Dermis microvascular lymphatic vessel endothelial cell (primary cell): ENCODE results near the gene SNTA1. TPM values are rescaled to one million over a fixed set of nuclear protein-coding genes. Genes with fewer than 3 reads are reported as not detected.
A peak's percentile ranks its signal among the peaks of the same experiment; 100 is the strongest.
"Not testable (repeated sequence)": the region's sequence is repeated elsewhere in the genome, so short reads cannot be mapped to it uniquely, and the experiment has no call there.

Experiments used
- DNase-seq, 2 donors: peaks; one replicate each; pipeline versions ENCODE4 v3.0.0 to v3.0.0-alpha.2; 2010; ENCODE audit warnings: low read depth in 2 of 2
- total RNA-seq: library from RNA; depleted of rRNA; stranded (reverse); fragments of >200 nt; gene quantifications from 2 replicates; pipeline ENCODE4 v1.2.1, GENCODE V29; 2014

SNTA1 gene
- total RNA-seq, 1 donor from 2014 or later: 6.2 TPM

GRCh38 chr20:33465481-33466302, 22.1 kb upstream of the SNTA1 start:
- DNase-seq: no peak

GRCh38 chr20:33464759-33465158, 21.2 kb upstream of the SNTA1 start:
- DNase-seq: not testable (repeated sequence)

GRCh38 chr20:33463332-33464101, 20.0 kb upstream of the SNTA1 start:
- no peak for DNase-seq

- DNase-seq: no peak
Observed at GRCh38 chr20:33460711-33461110, 17.1 kb upstream of the SNTA1 start.

GRCh38 chr20:33459599-33459998, 16.0 kb upstream of the SNTA1 start:
- no peak for DNase-seq

- peak; percentile 36 to 72 for DNase-seq
Observed at GRCh38 chr20:33456916-33457642, 13.5 kb upstream of the SNTA1 start.

- no peak for DNase-seq
Observed at GRCh38 chr20:33450867-33451266, 7.3 kb upstream of the SNTA1 start.

GRCh38 chr20:33445881-33446625, 2.5 kb upstream of the SNTA1 start:
- DNase-seq: no peak

GRCh38 chr20:33444797-33445560, 1.4 kb upstream of the SNTA1 start:
- DNase-seq: peak in 1 of 2 donors; percentile 15

GRCh38 chr20:33443006-33443511, 504 bp downstream of the SNTA1 start:
- DNase-seq: peak in 1 of 2 donors; percentile 7

- no peak for DNase-seq
Observed at GRCh38 chr20:33442136-33443005, 1.2 kb downstream of the SNTA1 start.

- DNase-seq: no peak
Observed at GRCh38 chr20:33441142-33441955, 2.2 kb downstream of the SNTA1 start.

GRCh38 chr20:33440562-33440961, 3.0 kb downstream of the SNTA1 start:
- DNase-seq: not testable (repeated sequence)

GRCh38 chr20:33438481-33438880, 5.1 kb downstream of the SNTA1 start:
- DNase-seq: no peak

- peak; percentile 9 to 23 for DNase-seq
Observed at GRCh38 chr20:33437141-33437911, 6.2 kb downstream of the SNTA1 start.

- no peak for DNase-seq
Observed at GRCh38 chr20:33434434-33434833, 9.1 kb downstream of the SNTA1 start.

GRCh38 chr20:33433465-33434234, 9.9 kb downstream of the SNTA1 start:
- DNase-seq: no peak
